Measurements from ENCODE around the gene OR9Q1.

OR9Q1 gene, protein sequence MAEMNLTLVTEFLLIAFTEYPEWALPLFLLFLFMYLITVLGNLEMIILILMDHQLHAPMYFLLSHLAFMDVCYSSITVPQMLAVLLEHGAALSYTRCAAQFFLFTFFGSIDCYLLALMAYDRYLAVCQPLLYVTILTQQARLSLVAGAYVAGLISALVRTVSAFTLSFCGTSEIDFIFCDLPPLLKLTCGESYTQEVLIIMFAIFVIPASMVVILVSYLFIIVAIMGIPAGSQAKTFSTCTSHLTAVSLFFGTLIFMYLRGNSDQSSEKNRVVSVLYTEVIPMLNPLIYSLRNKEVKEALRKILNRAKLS

DNA sequence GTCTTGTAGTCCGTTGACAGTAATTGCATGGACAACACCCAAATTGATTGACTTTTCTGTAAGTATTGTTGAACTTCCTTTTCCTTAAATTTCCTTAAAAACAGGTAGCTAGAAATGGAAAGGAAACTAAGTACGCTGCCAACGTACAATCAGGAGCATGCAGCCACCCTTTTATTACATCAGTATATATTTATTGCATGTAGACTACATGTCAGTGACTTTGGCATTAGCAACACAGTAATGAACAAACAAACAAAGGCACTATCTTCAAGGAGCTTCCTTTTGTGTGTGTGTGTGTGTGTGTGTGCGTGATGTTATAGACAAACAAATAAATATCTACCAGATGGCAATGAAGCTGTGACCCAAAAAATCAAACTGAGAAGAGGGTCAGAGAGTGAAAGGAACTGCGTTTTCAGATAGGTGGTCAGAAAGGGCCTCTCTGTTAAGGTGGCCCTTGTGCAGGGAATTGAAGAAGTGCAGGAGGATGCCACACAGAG lies at the start of gene OR9Q1:
TSS of gene OR9Q1 (plus strand) at position 447 of the 497 bp plus-strand sequence. CDS start 155,564 bp downstream, outside the sequence.
- no peaks in the 10 kb centered on the region for H3K27me3 ChIP-seq (ENCODE audit: control insufficient read depth, insufficient read depth, low read length)
- no peaks in the 10 kb centered on the region for H3K36me3 ChIP-seq (ENCODE audit: control insufficient read depth, insufficient read depth, low read length)
- no peak within 1 kb of the TSS for H3K9ac ChIP-seq (ENCODE audit: low read length)
- H3K9me3 ChIP-seq (ENCODE audit: control insufficient read depth, insufficient read depth, low read depth, low read length): no peaks in the 10 kb centered on the region
- no peak within 1 kb of the TSS for H3K4me3 ChIP-seq (ENCODE audit: low read depth, low read length)
- no peak within 1 kb of the TSS for H3K27ac ChIP-seq (ENCODE audit: low read depth, low read length)
- no peaks in the 10 kb centered on the region for H3K4me1 ChIP-seq (ENCODE audit: control insufficient read depth, insufficient read depth, low read length)

DNA sequence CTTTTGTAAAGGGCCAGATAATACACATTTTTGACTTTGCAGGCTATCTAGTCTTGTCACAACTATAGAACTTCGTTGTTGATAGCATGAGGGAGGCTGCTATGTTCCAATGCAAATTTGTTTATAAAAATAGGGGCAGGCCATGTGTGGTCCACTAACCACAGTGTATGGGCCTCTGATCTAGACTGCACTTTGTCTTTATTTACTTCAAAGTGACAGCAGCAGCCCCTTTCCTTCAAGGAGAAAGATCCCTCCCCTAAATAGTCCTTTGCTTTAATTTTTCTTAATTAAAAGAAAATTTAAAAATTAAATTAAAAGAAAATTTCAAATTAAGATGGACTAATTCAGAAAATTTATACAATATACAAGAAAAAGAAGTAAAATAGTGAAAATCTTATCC lies 49.5 kb upstream of the OR9Q1 start:
- Histone ChIP-seq H3K9me3 (ENCODE audit: control insufficient read depth, insufficient read depth, low read depth, low read length) (peaks cover 3% of the 10 kb centered on the region; the same call in 1 of the 2 replicates), H3K9ac (ENCODE audit: low read length) (no peak overlapping the region)

DNA sequence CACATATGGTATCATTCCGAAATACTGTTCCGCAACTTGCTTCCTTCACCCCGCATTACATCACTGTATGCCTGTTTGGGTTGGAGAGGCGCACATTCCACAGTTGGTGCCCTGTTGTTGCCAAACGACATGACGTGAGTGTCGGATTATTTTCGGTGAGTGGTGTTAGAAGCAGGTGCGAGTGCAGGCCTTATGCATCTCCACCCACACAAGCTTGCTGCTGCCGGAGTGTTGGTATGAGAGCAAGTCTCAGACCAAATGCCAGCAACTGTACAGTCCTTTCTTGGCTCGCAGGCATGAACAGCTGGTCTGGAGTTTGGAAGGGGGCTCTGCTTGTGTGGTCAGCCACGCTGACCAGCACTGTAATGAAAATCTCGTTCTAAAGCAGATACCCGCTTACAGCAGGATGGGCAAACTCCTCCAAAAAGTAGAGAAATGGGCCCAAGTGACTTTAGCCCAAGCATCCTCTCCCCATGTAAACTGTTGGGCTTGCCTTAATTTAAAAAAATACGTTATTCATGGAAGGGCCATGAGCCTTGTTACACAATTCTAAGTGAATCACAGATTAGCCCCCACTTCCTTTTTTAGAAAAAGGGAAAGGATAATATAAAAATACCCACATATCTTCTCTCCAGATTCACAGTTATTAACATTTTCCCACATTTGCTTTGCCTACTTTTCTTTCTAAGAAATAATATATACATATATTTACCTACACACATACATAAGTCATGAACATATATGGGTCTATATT lies 48.7 kb upstream of the OR9Q1 start:
- Histone ChIP-seq H3K27me3 (ENCODE audit: control insufficient read depth, insufficient read depth, low read length) (no peaks in the 10 kb centered on the region), H3K27ac (ENCODE audit: low read depth, low read length) (no peak overlapping the region), H3K36me3 (ENCODE audit: control insufficient read depth, insufficient read depth, low read length) (no peaks in the 10 kb centered on the region), H3K4me1 (ENCODE audit: control insufficient read depth, insufficient read depth, low read length) (peaks cover 8% of the 10 kb centered on the region; the same call in 1 of the 2 replicates), H3K9ac (ENCODE audit: low read length) (no peak overlapping the region), H3K9me3 (ENCODE audit: control insufficient read depth, insufficient read depth, low read depth, low read length) (peaks cover 3% of the 10 kb centered on the region; the same call in 1 of the 2 replicates), H3K4me3 (ENCODE audit: low read depth, low read length) (no peak overlapping the region)

More for the DNA sequence above, 49.5 kb upstream of the OR9Q1 start:
- Histone ChIP-seq H3K4me3 (ENCODE audit: low read depth, low read length) (no peak overlapping the region), H3K36me3 (ENCODE audit: control insufficient read depth, insufficient read depth, low read length) (no peaks in the 10 kb centered on the region), H3K27me3 (ENCODE audit: control insufficient read depth, insufficient read depth, low read length) (no peaks in the 10 kb centered on the region), H3K27ac (ENCODE audit: low read depth, low read length) (no peak overlapping the region), H3K4me1 (ENCODE audit: control insufficient read depth, insufficient read depth, low read length) (peaks cover 8% of the 10 kb centered on the region; the same call in 1 of the 2 replicates)

DNA sequence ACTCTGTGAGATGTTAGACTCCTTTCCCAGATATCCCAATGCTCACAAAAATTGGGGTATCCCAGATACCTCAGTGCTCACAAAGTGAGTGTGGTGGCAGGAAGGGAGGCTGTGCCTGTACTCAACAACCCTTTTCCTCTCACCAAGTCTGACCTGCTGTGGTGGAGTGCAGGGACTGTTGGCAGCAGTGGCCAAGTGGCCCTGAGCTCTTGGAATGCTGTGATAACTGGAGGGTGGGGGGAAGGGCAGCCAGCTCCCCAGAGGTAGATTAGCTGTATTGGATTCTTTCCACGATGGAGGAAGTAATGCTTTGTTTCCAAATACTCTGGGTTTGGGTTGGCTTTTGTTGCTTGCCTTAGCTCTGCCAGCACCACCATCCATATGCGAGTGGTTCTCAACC lies 46.0 kb upstream of the OR9Q1 start:
- Histone ChIP-seq H3K27ac (ENCODE audit: low read depth, low read length) (no peak overlapping the region), H3K9ac (ENCODE audit: low read length) (no peak overlapping the region), H3K9me3 (ENCODE audit: control insufficient read depth, insufficient read depth, low read depth, low read length) (peaks cover 3% of the 10 kb centered on the region; the same call in 1 of the 2 replicates), H3K27me3 (ENCODE audit: control insufficient read depth, insufficient read depth, low read length) (no peaks in the 10 kb centered on the region), H3K4me1 (ENCODE audit: control insufficient read depth, insufficient read depth, low read length) (peaks cover 8% of the 10 kb centered on the region; the same call in 1 of the 2 replicates), H3K36me3 (ENCODE audit: control insufficient read depth, insufficient read depth, low read length) (no peaks in the 10 kb centered on the region), H3K4me3 (ENCODE audit: low read depth, low read length) (no peak overlapping the region)

DNA sequence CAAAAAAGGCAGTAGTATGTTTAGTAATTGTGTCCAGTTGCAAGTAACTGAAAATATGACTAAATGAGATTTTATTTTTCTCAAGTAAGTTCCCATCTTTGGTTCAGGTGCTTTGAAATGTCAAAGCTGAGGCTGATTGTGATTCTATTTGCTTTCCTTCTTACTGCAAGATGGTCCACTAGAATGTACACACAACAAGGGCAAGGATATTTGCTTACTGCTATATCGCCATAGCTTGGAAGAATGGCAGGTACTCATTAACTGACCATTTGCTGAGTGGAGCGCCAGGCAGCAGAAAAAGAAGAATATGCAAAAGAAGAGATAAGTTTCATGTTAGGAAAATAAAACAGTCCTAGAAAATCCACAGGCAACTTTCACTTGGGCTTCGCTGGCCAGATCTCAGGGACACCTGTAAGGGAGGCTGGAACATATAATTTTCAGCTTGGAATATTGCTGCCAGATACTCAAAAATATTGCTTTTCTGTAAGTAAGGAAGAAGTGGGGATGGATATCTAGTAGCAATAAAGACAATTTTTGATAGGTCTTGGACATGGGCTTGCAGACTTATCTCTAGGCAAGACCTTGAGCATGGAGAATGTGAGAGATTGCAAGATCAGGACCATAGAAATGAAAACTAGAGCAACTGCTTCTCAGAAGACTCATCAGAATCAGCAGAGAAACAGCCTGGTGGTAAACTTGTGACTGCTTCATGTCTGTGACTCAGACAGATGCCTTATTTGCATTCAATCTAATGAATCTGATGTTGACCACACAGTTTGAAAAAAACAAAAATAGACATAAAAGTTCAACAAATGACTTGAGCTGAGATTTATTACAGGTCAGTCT lies 44.8 kb upstream of the OR9Q1 start:
- Histone ChIP-seq H3K9me3 (ENCODE audit: control insufficient read depth, insufficient read depth, low read depth, low read length) (peaks cover 3% of the 10 kb centered on the region; the same call in 1 of the 2 replicates), H3K9ac (ENCODE audit: low read length) (no peak overlapping the region), H3K4me3 (ENCODE audit: low read depth, low read length) (no peak overlapping the region), H3K27me3 (ENCODE audit: control insufficient read depth, insufficient read depth, low read length) (no peaks in the 10 kb centered on the region), H3K27ac (ENCODE audit: low read depth, low read length) (no peak overlapping the region), H3K36me3 (ENCODE audit: control insufficient read depth, insufficient read depth, low read length) (no peaks in the 10 kb centered on the region), H3K4me1 (ENCODE audit: control insufficient read depth, insufficient read depth, low read length) (peaks cover 8% of the 10 kb centered on the region; the same call in 1 of the 2 replicates)

DNA sequence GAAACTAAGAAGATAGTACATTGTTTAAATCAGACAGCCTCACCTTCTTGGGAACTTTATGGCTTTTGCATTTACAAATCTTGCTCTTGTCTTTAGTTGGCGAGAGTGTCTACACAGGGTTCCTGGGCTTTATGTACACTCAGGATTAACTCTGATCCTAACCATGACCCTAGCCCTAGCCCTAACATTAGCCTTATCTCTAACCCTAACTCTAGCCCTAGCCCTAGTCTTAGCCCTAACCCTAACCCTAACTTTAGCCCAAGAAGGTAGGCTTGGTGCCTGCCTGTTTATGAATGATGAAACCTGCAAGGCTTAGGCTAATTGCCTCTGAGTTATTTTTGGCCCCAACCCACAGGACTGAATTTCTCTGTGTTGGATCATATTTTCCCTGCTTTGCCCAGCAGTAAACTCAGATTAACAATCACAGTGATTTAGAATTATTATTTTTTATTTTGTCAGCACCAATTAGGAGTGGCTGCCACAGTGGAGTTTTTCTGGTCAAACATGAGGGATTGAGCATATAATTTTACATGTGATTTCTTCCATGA lies 44.1 kb upstream of the OR9Q1 start:
- Histone ChIP-seq H3K9ac (ENCODE audit: low read length) (no peak overlapping the region), H3K4me1 (ENCODE audit: control insufficient read depth, insufficient read depth, low read length) (peaks cover 8% of the 10 kb centered on the region; the same call in 1 of the 2 replicates), H3K27ac (ENCODE audit: low read depth, low read length) (no peak overlapping the region), H3K27me3 (ENCODE audit: control insufficient read depth, insufficient read depth, low read length) (no peaks in the 10 kb centered on the region), H3K36me3 (ENCODE audit: control insufficient read depth, insufficient read depth, low read length) (no peaks in the 10 kb centered on the region), H3K4me3 (ENCODE audit: low read depth, low read length) (no peak overlapping the region), H3K9me3 (ENCODE audit: control insufficient read depth, insufficient read depth, low read depth, low read length) (peaks cover 3% of the 10 kb centered on the region; the same call in 1 of the 2 replicates)

DNA sequence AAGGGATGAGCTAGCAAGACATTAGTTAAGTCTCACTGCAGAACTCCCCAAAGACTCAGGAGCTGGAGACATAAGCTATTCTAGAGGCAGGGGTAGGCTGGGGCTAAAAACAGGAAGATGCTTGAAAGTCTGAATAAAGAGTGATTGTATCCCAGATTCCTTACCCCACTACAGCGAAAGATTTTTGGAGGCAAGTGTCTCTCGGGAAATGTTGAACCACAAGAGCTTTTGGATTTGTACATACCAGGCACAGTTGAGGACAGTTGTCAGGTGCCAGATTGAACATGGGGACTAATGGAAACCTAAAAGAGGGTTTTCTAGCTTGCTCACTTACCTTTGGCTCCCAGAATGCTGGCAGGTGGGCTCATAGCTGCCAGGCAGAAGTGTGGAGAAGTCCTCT lies 43.5 kb upstream of the OR9Q1 start:
- Histone ChIP-seq H3K9ac (ENCODE audit: low read length) (no peak overlapping the region), H3K27me3 (ENCODE audit: control insufficient read depth, insufficient read depth, low read length) (no peaks in the 10 kb centered on the region), H3K36me3 (ENCODE audit: control insufficient read depth, insufficient read depth, low read length) (no peaks in the 10 kb centered on the region), H3K9me3 (ENCODE audit: control insufficient read depth, insufficient read depth, low read depth, low read length) (peaks cover 3% of the 10 kb centered on the region; the same call in 1 of the 2 replicates), H3K4me3 (ENCODE audit: low read depth, low read length) (no peak overlapping the region), H3K27ac (ENCODE audit: low read depth, low read length) (no peak overlapping the region), H3K4me1 (ENCODE audit: control insufficient read depth, insufficient read depth, low read length) (peaks cover 8% of the 10 kb centered on the region; the same call in 1 of the 2 replicates)

DNA sequence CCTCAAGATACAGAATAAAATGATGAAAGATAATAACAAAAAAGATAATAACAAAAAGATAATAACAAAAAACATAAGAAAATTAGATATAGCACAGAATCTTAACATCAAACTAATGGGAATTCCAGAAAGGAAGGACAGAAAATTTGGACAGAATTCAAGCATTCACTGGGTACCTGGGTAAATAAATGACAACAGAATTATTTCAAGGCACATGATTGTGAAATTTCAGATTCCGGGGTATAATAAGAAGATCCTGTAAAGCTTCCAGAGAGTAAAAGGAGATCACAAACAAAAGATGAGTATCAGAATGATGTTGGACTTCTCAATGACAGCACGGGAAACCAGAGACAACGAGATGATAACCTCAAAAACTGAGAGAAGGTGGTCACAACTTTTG lies 42.1 kb upstream of the OR9Q1 start:
- no peaks in the 10 kb centered on the region for H3K27me3 ChIP-seq (ENCODE audit: control insufficient read depth, insufficient read depth, low read length)
- H3K4me3 ChIP-seq (ENCODE audit: low read depth, low read length): no peak overlapping the region
- no peaks in the 10 kb centered on the region for H3K9me3 ChIP-seq (ENCODE audit: control insufficient read depth, insufficient read depth, low read depth, low read length)
- peaks cover 8% of the 10 kb centered on the region; the same call in 1 of the 2 replicates for H3K4me1 ChIP-seq (ENCODE audit: control insufficient read depth, insufficient read depth, low read length)
- no peak overlapping the region for H3K9ac ChIP-seq (ENCODE audit: low read length)
- H3K36me3 ChIP-seq (ENCODE audit: control insufficient read depth, insufficient read depth, low read length): no peaks in the 10 kb centered on the region
- no peak overlapping the region for H3K27ac ChIP-seq (ENCODE audit: low read depth, low read length)

DNA sequence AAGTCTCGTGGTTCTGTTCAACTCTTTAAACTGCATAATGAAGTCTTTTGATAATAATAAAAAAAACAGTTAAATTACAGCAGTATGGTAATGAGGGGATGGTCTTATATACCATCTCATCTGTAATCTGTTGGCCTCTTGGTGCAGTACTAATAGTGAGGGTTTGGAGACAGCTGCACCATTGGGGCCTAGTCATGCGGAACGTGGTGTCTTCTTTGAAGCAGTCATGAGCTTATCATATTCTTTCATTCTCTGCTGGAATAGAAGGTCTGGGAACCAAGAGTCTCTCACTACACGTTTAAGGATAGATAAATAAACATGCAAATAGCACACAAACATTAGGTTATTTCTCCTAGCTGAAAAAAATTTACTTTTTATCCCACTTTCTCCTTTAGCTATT lies 40.9 kb upstream of the OR9Q1 start:
- no peak overlapping the region for H3K4me3 ChIP-seq (ENCODE audit: low read depth, low read length)
- H3K36me3 ChIP-seq (ENCODE audit: control insufficient read depth, insufficient read depth, low read length): no peaks in the 10 kb centered on the region
- no peak overlapping the region for H3K27ac ChIP-seq (ENCODE audit: low read depth, low read length)
- peaks cover 4% of the 10 kb centered on the region; the same call in 1 of the 2 replicates for H3K4me1 ChIP-seq (ENCODE audit: control insufficient read depth, insufficient read depth, low read length)
- no peaks in the 10 kb centered on the region for H3K9me3 ChIP-seq (ENCODE audit: control insufficient read depth, insufficient read depth, low read depth, low read length)
- no peak overlapping the region for H3K9ac ChIP-seq (ENCODE audit: low read length)
- H3K27me3 ChIP-seq (ENCODE audit: control insufficient read depth, insufficient read depth, low read length): no peaks in the 10 kb centered on the region

DNA sequence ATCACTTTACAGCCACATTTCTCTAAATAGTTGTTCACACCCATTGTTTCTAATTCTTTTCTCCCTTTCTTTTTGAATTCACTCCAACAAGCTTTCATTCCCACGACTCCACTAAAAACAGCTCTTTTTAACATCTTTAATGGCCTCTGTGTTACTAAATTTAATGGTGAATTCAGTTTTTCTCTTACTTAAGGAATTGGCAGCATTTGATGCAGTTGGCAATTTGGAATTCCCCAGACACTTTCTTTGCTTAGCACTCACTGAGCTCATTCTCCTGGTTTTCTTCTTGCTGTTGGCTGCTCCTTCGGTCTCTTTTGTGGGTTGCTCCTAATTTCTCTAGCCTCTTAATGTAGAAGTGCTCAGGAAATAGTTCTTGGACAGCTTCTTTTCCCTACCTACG lies 40.5 kb upstream of the OR9Q1 start:
- no peak overlapping the region for H3K4me3 ChIP-seq (ENCODE audit: low read depth, low read length)

More for the DNA sequence above, 40.5 kb upstream of the OR9Q1 start:
- H3K36me3 ChIP-seq (ENCODE audit: control insufficient read depth, insufficient read depth, low read length): no peaks in the 10 kb centered on the region
- 0 out of 2 replicates have a peak, but pooled peaks cover under 1% of the 10 kb centered on the region for H3K4me1 ChIP-seq (ENCODE audit: control insufficient read depth, insufficient read depth, low read length)
- no peaks in the 10 kb centered on the region for H3K27me3 ChIP-seq (ENCODE audit: control insufficient read depth, insufficient read depth, low read length)
- H3K9ac ChIP-seq (ENCODE audit: low read length): no peak overlapping the region
- H3K9me3 ChIP-seq (ENCODE audit: control insufficient read depth, insufficient read depth, low read depth, low read length): no peaks in the 10 kb centered on the region
- no peak overlapping the region for H3K27ac ChIP-seq (ENCODE audit: low read depth, low read length)
